A549 (cell line): ENCODE measurements around the gene MAL. TPM values are rescaled to one million over a fixed set of nuclear protein-coding genes. Genes with fewer than 3 reads are reported as not detected.

Experiments
- ATAC-seq, 2 experiments: fragments of 200-7000 bp in 1 of 2; fragments of >200 bp in 1 of 2; cut with Nextera tagmentation in 1 of 2; cut with Tn5 transposase in 1 of 2; 3 replicates each; pipeline versions ENCODE4 v1.8.0 to v1.9.1; 2018 to 2020; ENCODE audit warnings: mild to moderate bottlenecking in 1 of 2, moderate library complexity in 1 of 2
- CTCF ChIA-PET: fragments of 300-600 bp; sonication (Branson Sonifier 250); formaldehyde crosslinking; extraction: SDS; loops from one replicate; lab custom pipeline; 2021; ENCODE audit warnings: antibody characterized with exemption, inconsistent platforms; lab: Yijun Ruan, JAX
- POLR2A ChIA-PET: fragments of 350-600 bp; formaldehyde crosslinking; extraction: SDS; loops from one replicate; lab custom pipeline; 2021; ENCODE audit warnings: antibody characterized with exemption, inconsistent platforms; lab: Yijun Ruan, JAX
- DNase-seq, 2 experiments: peaks; one replicate each; pipeline versions ENCODE4 v3.0.0 to v3.0.0-alpha.2; 2011 to 2016; ENCODE audit warnings: low read depth in 1 of 2, low spot score in 1 of 2
- FAIRE-seq: peaks from 2 replicates; lab custom pipeline; 2011; peaks lifted over from hg19 to GRCh38; lab: Jason Lieb, UNC
- H3K27ac ChIP-seq, 2 experiments: fragments of >200 bp; sonication (Bioruptor Twin); formaldehyde crosslinking; 3 replicates each; pipeline ENCODE4 v1.5.1; 2016 to 2017
- H3K4me1 ChIP-seq: fragments of >200 bp; sonication (Bioruptor Twin); formaldehyde crosslinking; 3 replicates; pipeline ENCODE4 v1.6.1; 2016
- H3K4me2 ChIP-seq: fragments of >200 bp; sonication (Bioruptor Twin); formaldehyde crosslinking; 3 replicates; pipeline ENCODE4 v1.6.1; 2016
- H3K4me3 ChIP-seq: fragments of >200 bp; sonication (Bioruptor Twin); formaldehyde crosslinking; 3 replicates; pipeline ENCODE4 v1.5.1; 2016
- H3K9me3 ChIP-seq: fragments of >200 bp; sonication (Bioruptor Twin); formaldehyde crosslinking; 3 replicates; pipeline ENCODE4 v1.6.1; 2016
- EHF ChIP-seq: fragments of 250-450 bp; sonication (Bioruptor Pico); IDR thresholded peaks from 2 replicates; pipeline ENCODE4 v1.5.0; 2020; ENCODE audit warnings: mild to moderate bottlenecking
- EHMT2 ChIP-seq: fragments of 200-600 bp; sonication (generic); IDR thresholded peaks from 2 replicates; pipeline ENCODE4 v1.6.1; 2016; ENCODE audit warnings: antibody characterized with exemption, low read depth, mild to moderate bottlenecking, moderate library complexity
- FOSB ChIP-seq: fragments of 250-450 bp; sonication (Bioruptor Pico); IDR thresholded peaks from 2 replicates; pipeline ENCODE4 v1.5.0; 2020; ENCODE audit warnings: mild to moderate bottlenecking, moderate library complexity
- FOSL2 ChIP-seq, 2 experiments: fragments of 450-650 bp in 1 of 2; fragments of >200 bp in 1 of 2; sonication (Bioruptor Twin) in 1 of 2; formaldehyde crosslinking; IDR thresholded peaks; 2 replicates each; pipeline versions ENCODE4 v1.5.0 to v1.6.1; 2016 to 2020; ENCODE audit warnings: mild to moderate bottlenecking in 1 of 2, moderate library complexity in 1 of 2
- FOXS1 ChIP-seq: fragments of 250-450 bp; sonication (Bioruptor Pico); IDR thresholded peaks from 2 replicates; pipeline ENCODE4 v1.5.0; 2020; ENCODE audit warnings: mild to moderate bottlenecking, moderate library complexity
- HOXB13 ChIP-seq: fragments of 250-450 bp; sonication (Bioruptor Pico); IDR thresholded peaks from 2 replicates; pipeline ENCODE4 v1.5.0; 2020; ENCODE audit warnings: low read depth, mild to moderate bottlenecking, moderate library complexity
- JUN ChIP-seq, 2 experiments: fragments of >200 bp; sonication (Bioruptor Twin); formaldehyde crosslinking; IDR thresholded peaks; 2 replicates in 1 of 2; 3 replicates in 1 of 2; pipeline ENCODE4 v1.6.1; 2016 to 2017
- MAZ ChIP-seq: fragments of 150-350 bp; IDR thresholded peaks from 2 replicates; pipeline ENCODE4 v1.6.1; 2014; ENCODE audit warnings: antibody characterized with exemption, low read depth, low read length, borderline replicate concordance
- NR3C1 ChIP-seq: fragments of >200 bp; sonication (Bioruptor Twin); formaldehyde crosslinking; IDR thresholded peaks from 3 replicates; pipeline ENCODE4 v1.6.1; 2017
- POLR2AphosphoS2 ChIP-seq: conservative IDR thresholded peaks from 2 replicates; pipeline ENCODE4 v1.6.1; 2012; ENCODE audit warnings: low read length, improper control_type of control experiment, inconsistent platforms
- RFX5 ChIP-seq: fragments of 450-650 bp; IDR thresholded peaks from 2 replicates; pipeline ENCODE4 v1.7.1; 2014; ENCODE audit warnings: antibody characterized with exemption, mild to moderate bottlenecking, moderate library complexity
- RNF2 ChIP-seq: fragments of 200-600 bp; sonication (generic); IDR thresholded peaks from 2 replicates; pipeline ENCODE4 v1.6.1; 2016; ENCODE audit warnings: low read depth, mild to moderate bottlenecking, antibody characterized with exemption, moderate library complexity, borderline replicate concordance
- TP53 ChIP-seq: fragments of 250-450 bp; sonication (Bioruptor Pico); IDR thresholded peaks from 2 replicates; pipeline ENCODE4 v1.5.0; 2021; ENCODE audit warnings: mild to moderate bottlenecking, moderate library complexity
- ZC3H11A ChIP-seq: fragments of 450-650 bp; IDR thresholded peaks from 2 replicates; pipeline ENCODE4 v1.6.1; 2014; ENCODE audit warnings: antibody characterized with exemption, mild to moderate bottlenecking
- ZNF302 ChIP-seq: fragments of 250-450 bp; sonication (Bioruptor Pico); IDR thresholded peaks from 2 replicates; pipeline ENCODE4 v1.9.0; 2021; ENCODE audit warnings: inconsistent platforms, mild to moderate bottlenecking, moderate library complexity
- ZSCAN20 ChIP-seq: fragments of 250-450 bp; sonication (Bioruptor Pico); IDR thresholded peaks from 2 replicates; pipeline ENCODE4 v1.8.0; 2022; ENCODE audit warnings: mild to moderate bottlenecking, moderate library complexity
- WGBS: methylation state at CpG from one replicate; pipeline ENCODE4 v1.1.6; 2017; ENCODE audit errors: missing lambda C conversion rate; 5-methylcytosine and 5-hydroxymethylcytosine counted together
- polyA plus RNA-seq, 4 experiments: library from polyadenylated mRNA; depleted of rRNA in 3 of 4; stranded (reverse); fragments of >200 nt; fragmentation: RNase III in 1 of 4; extraction: RNeasy Plus Mini Kit Qiagen cat#74134 plus additional on column Dnase treatment in 1 of 4; gene quantifications; 2 replicates in 3 of 4; 3 replicates in 1 of 4; pipeline ENCODE4 v1.2.3, GENCODE V29; 2011 to 2017
- TF ChIP-seq, protein P1 (sequence below): fragments of 250-450 bp; sonication (Bioruptor Pico); IDR thresholded peaks from 2 replicates; pipeline ENCODE4 v1.5.0; 2020; ENCODE audit warnings: low read depth, mild to moderate bottlenecking, moderate library complexity
- TF ChIP-seq, protein P2 (sequence below): fragments of >200 bp; sonication (Bioruptor Twin); formaldehyde crosslinking; IDR thresholded peaks from 2 replicates; pipeline ENCODE4 v1.6.1; 2016
- TF ChIP-seq, protein P3 (sequence below): IDR thresholded peaks from 2 replicates; pipeline ENCODE4 v1.6.1; 2012; ENCODE audit warnings: low read depth, borderline replicate concordance
- TF ChIP-seq, protein P4 (sequence below): fragments of >200 bp; sonication (Bioruptor Twin); formaldehyde crosslinking; IDR thresholded peaks from 3 replicates; pipeline ENCODE4 v1.5.1; 2016

Gene MAL
- polyA plus RNA-seq, 2 of the 4 experiments (the other 2 are of a cell fraction), result not detected

DNA sequence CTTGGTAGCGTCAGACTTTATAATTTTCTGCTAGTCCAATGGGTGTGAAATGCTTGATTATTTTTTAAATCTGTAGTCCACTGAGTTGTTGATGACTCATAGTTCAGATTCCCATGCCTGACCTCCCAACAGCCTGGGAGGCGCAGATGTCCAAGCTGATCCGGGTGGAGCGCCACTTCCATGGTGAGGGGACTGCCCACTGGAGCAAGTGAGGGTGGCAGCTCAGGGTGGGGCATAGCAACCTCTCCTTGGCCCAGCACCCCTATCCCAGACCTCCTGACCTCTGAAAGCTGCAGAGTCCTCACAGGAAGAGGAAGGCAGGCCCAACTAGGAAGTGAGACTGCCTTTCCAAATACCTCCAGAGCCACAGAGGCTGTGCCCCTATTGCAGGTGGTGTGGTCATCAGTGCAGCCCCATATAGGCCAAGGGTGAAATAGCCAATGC is 4.4 kb downstream of the MAL start:
- Histone ChIP-seq H3K4me1 (0 out of 3 replicates have a peak, but pooled peaks cover 3% of the 10 kb centered on the region), H3K4me2 (no peak overlapping the region), H3K4me3 (no peak overlapping the region), H3K9me3 (no peaks in the 10 kb centered on the region), H3K27ac (no peak overlapping the region)
- DNase-seq, result no peak
- TF ChIP-seq, protein P1, sequence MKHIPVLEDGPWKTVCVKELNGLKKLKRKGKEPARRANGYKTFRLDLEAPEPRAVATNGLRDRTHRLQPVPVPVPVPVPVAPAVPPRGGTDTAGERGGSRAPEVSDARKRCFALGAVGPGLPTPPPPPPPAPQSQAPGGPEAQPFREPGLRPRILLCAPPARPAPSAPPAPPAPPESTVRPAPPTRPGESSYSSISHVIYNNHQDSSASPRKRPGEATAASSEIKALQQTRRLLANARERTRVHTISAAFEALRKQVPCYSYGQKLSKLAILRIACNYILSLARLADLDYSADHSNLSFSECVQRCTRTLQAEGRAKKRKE (CRISPR knock-in tag), result no peak
- TF ChIP-seq FOSL2 (IDR thresholded peaks at IDR 0.05), result no peak
- TF ChIP-seq FOSL2 (CRISPR knock-in tag; IDR thresholded peaks at IDR 0.05), result peak; percentile 68
- ChIA-PET POLR2A (no interaction called here), CTCF (interaction anchor here (0.9 to 3.1 kb wide), 2 partner anchors 44 to 85 kb away, joined by 3 to 10 read pairs; no protein-coding TSS in a partner anchor)
- no peak for FAIRE-seq
- ATAC-seq, result no peak
- WGBS, result 65% methylated on average over 4 of the region's 4 CpGs

DNA sequence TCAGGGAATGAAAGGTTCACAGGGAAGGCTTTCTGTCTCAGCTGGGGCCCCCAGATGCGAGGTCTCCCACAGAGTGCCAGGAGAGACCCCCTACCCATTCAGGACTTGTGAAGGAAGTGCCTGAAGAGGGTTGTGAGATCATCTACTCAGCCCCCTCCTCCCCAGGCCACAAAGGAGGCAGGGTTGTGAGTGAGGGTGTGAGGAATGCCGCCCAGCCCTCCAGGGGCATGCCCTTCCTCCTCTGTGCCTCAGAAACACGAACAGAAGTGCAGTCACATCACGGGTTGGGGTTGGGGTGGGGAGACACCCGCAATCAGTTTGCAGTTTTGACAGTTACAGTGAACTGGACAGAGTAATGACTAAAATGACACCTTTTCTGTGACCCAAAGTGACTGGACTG is 5.0 kb downstream of the MAL start:
- Histone ChIP-seq H3K4me2 (no peak overlapping the region), H3K4me1 (0 out of 3 replicates have a peak, but pooled peaks cover 3% of the 10 kb centered on the region), H3K9me3 (no peaks in the 10 kb centered on the region), H3K4me3 (no peak overlapping the region), H3K27ac (no peak overlapping the region)
- POLR2A ChIA-PET, result no interaction called here
- DNase-seq (no peak), FAIRE-seq (no peak), ATAC-seq (no peak)
- CTCF ChIA-PET, result interaction anchor here (3.1 kb wide), 1 partner anchor 85 kb away, joined by 10 read pairs; no protein-coding TSS in a partner anchor
- TF ChIP-seq FOSB (CRISPR knock-in tag) (no peak), ZSCAN20 (CRISPR knock-in tag) (no peak), RNF2 (no peak), RFX5 (no peak), ZC3H11A (no peak), FOXS1 (no peak), NR3C1 (no peak), MAZ (no peak), EHMT2 (no peak), JUN (IDR thresholded peaks at IDR 0.05) (no peak), ZNF302 (no peak), TP53 (CRISPR knock-in tag) (no peak), HOXB13 (CRISPR knock-in tag) (no peak), POLR2AphosphoS2 (no peak), EHF (no peak)
- TF ChIP-seq, protein P2, sequence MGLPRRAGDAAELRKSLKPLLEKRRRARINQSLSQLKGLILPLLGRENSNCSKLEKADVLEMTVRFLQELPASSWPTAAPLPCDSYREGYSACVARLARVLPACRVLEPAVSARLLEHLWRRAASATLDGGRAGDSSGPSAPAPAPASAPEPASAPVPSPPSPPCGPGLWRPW, result no peak
- TF ChIP-seq, protein P3, sequence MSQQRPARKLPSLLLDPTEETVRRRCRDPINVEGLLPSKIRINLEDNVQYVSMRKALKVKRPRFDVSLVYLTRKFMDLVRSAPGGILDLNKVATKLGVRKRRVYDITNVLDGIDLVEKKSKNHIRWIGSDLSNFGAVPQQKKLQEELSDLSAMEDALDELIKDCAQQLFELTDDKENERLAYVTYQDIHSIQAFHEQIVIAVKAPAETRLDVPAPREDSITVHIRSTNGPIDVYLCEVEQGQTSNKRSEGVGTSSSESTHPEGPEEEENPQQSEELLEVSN, result no peak
- TF ChIP-seq, protein P4, sequence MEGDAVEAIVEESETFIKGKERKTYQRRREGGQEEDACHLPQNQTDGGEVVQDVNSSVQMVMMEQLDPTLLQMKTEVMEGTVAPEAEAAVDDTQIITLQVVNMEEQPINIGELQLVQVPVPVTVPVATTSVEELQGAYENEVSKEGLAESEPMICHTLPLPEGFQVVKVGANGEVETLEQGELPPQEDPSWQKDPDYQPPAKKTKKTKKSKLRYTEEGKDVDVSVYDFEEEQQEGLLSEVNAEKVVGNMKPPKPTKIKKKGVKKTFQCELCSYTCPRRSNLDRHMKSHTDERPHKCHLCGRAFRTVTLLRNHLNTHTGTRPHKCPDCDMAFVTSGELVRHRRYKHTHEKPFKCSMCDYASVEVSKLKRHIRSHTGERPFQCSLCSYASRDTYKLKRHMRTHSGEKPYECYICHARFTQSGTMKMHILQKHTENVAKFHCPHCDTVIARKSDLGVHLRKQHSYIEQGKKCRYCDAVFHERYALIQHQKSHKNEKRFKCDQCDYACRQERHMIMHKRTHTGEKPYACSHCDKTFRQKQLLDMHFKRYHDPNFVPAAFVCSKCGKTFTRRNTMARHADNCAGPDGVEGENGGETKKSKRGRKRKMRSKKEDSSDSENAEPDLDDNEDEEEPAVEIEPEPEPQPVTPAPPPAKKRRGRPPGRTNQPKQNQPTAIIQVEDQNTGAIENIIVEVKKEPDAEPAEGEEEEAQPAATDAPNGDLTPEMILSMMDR, result no peak
- WGBS, result 19% methylated on average over 5 of the region's 5 CpGs
